Muscle of arm (tissue), 12 donors: ENCODE results near the gene BTBD7. TPM values are rescaled to one million over a fixed set of nuclear protein-coding genes. Genes with fewer than 3 reads are reported as not detected.

Experiments
- DNase-seq: peaks from one replicate; pipeline ENCODE4 v3.0.0-alpha.2; 2013
- polyA plus RNA-seq, 12 donors: library from polyadenylated mRNA; unstranded; fragments of 120-200 nt; gene quantifications; one replicate each; pipeline ENCODE4 v1.2.1, GENCODE V29; 2013; ENCODE audit not compliant: insufficient read length in 12 of 12

Gene BTBD7
- polyA plus RNA-seq, 12 donors: 18.7 to 32.9 (median 24.8) TPM; not detected in 1

DNA sequence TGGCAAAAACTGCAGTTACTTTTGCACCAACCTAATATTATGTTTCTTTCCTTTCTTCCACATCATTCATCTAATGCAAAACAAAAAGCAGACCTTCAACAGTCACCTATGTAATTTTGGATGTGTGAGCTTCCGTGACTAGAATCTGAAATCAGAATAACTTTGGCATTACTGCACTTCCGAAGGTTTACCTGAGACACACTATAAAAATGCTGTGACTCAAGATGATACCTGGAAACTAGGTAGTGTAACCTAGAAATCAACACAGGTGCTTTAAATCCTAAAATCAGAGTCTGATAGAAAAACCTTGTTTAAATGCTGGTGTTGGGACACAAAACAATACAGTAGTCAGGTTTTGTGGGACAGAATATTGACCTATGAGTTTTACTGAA lies 2.2 kb downstream of the BTBD7 start:
- no peak for DNase-seq

DNA sequence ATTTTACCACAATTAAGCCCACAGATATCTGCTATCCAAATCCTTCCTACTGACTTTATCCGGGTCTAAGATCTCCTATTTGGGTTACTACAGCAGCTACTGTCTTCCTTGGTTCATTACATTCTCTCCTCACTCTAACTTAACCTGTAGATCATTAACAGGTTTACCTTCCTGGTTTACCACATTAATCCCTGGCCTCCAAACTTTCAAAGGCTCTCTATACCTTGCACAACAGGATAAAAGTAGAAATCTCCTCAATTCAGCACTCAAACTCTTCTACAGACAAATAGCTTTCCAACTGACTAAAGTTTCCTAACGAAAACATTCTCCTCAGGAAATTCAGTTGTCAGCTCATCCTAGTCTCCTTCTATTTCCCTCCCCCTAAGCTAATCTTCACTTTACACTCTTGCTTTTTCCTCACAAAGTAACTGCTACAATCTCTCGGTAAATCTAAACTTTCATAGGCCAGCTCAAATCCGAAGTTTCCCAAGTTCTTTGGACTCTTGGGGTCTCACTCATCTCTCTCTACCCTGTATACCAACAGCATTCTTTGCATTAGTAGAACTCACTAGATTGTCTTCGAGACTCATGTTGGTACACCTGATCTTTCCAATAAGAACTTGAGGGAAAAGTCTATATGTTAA lies 2.7 kb downstream of the BTBD7 start:
- DNase-seq: no peak

DNA sequence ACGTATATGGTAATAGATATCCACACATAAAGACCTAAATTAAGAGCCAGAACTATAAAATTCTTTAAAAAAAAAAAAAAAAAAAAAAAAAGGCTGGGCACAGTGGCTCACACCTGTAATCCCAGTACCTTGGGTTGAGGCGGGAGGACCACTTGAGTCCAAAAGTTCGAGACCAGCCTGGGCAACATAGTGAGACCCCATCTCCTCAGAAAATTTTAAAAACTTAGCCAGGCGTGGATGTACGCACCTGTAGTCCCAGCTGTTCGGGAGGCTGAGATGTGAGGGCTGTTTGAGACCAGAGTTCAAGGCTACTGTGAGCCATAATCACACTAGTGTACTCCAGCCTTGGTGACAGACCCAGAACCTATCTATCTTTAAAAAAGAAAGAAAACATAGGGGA lies 4.3 kb downstream of the BTBD7 start:
- DNase-seq: no peak

DNA sequence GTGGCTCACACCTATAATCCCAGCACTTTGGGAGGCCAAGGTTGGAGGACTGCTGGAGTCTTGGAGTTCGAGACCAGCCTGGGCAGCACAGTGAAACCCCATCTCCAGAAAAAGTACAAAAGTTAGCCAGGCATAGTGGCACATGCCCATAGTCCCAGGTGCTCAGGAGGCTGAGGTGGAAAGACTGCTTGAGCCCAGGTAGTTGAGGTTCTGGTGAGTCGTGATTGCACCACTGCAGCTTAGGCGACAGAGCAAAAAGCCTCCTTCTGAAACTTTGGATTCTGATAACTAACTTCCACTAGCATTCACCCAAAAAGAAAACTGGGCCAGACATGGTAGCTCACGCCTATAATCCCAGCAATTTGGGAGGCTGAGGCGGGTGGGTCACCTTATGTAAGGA lies 6.6 kb downstream of the BTBD7 start:
- DNase-seq: no peak

DNA sequence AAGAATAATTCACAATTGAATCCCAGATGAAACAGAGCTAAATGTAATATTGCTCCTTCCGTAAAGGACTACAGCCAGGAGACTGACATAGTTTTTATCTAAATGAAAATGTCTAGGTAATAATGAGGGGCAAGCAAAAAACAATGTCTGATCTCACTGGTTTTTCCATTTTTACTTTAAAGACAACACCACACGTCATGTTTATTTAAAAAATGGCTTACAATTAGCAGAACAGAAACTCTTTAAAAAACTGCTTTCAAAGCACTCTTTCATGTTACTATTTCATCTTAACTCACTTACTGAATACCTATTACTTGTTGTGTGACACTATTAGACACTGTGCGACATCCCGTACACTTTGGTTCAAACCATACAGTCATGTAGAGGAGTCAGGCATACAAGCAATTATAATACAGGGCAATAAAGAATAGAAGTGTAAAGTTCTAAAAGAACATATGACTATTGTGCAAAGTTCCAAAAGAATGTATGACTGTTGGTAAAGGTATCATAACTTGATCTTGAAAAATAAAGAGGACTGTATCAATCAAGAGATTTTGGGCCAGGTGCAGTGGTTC lies 9.1 kb downstream of the BTBD7 start:
- no peak for DNase-seq

DNA sequence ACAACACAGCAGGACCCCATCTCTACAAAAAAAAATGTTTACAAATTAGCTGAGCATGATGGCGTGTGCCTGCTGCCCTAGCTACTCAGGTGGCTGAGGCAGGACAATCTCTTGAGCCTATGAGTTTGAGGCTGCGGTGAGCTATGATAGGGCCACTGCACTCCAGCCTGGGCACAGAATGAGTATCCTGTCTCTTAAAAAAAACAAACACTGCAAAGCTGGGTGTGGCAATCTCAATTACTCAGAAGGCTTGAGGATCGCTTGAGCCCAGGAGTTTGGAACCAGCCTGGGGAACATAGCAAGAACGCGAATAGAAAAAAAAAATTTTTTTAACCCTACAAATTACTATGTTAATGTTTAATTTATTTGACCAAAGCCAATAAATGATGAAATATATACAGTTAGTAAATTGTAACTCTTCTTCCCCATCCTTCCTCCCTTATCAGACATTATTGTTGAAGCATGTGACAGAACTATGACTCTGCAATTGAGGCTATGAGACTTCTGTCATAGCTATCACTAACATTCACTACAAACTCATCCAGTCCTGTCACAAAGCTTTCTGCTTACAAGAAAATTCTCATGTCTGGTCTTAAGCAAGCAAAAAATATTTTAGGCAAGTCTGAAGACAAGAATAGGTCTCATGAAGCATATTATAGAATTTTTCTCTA lies 9.8 kb downstream of the BTBD7 start:
- DNase-seq: no peak

DNA sequence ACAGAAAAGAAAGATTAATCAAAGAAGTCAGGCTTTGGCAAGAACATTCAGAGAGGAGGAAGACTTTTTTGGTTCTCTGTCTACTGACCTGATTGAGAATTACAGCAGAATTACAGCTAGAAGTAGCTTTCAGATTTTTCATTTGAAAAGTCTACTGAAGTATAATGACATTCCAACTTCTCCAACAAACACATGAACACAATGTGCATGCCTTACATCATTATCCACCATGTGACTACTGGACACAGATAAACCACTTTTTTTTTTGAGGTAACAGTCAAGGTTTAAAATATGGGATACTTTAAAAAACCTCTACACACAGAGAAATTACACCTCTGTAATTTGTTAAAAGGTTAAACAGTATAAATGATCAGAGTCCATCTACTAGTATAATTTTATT lies 12.3 kb downstream of the BTBD7 start:
- DNase-seq: no peak

DNA sequence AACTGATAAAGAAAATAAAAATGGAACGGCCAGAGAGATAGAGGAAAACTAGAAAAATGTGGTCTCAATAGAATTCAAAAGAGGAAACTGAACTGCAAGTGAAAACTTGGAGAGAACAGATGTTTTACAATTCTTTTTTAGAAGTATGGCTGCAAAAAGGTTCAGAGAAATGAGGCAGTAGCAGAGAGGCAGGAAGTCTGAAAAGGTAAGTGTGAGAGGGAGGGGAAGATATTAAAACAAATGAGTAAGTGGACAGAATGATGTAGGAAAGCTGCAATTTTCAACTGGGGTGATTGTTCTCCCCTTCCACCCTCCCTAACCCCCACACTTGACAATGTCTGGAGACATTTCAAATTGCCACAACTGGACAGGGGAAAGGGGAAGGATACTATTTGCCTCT lies 12.9 kb downstream of the BTBD7 start:
- no peak for DNase-seq

DNA sequence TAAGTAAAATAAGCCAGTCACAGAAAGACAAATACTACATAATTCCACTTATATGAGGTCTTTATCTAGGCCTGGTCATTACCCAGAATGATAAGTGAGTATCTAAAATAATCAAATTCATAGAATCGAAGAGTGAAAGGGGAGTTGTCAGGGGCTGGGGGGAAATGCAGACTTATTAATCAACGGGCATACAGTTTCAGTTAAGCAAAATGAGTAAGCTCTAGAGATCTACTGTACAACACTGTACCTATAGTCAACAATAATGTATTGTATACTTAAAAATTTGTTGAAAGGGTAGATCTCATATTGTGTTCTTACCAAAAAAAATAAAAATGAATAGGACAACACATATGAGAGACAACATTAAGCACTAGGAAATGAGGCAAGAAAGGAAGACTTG lies 13.3 kb downstream of the BTBD7 start:
- DNase-seq: no peak

DNA sequence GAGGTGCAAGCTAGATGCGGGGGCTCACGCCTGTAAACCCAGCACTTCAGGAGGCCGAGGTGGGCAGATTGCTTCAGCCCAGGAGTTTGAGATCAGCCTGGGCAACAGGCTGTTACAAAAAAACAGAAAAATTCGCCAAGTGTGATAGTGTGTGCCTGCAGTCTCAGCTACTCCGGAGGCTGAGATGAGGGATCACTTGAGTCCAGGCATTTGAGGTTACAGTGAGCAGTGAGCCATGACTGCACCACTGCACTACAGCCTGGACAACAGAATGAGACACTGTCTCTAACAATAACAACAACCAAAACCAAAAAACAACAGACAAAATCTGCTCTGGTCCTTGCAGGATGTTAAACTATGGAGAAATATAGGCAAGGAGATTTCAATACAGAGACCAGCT lies 13.9 kb downstream of the BTBD7 start:
- DNase-seq: no peak

DNA sequence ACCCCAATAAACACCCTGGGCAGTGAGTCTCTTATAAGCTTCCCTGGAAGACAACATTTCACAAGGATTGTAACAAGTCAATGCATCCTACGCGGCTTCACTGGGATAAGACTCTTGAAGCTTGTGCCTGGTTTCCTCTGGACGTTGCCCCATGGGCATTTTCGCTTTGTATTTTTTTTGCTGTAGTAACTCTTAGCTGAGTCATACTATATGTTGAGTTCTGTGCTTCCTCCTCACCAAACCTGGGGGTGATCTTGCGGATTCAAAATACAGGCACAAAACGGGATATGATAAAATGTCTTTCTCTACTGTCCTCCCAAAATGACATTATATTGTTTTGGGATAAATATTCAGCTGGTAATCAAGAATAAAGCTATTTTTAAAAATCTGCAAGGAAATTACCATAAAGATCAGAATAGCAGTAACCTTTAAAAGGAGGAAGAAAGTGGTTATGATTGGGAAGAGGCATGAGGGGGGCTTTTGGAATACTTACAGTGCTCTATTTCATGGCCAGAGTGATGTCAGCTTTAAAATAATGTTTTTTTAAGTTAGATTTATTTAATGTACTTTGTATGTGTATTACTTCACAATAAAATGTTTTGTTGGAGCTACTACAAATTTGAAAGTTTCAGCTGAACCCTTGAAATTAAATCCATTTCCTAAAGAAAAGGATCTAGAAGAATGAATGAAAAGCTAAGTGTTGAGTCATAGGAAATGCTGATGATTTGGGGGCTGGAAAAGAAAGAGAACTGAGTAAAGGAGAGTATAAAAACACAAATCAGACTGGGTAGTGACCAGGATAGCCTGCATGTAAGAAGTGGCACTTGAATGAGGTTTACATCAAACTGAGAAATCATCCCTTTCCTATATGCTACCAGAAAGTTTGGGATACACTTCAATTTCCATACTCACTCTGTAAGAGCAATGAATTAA lies 14.7 kb downstream of the BTBD7 start:
- DNase-seq: no peak

DNA sequence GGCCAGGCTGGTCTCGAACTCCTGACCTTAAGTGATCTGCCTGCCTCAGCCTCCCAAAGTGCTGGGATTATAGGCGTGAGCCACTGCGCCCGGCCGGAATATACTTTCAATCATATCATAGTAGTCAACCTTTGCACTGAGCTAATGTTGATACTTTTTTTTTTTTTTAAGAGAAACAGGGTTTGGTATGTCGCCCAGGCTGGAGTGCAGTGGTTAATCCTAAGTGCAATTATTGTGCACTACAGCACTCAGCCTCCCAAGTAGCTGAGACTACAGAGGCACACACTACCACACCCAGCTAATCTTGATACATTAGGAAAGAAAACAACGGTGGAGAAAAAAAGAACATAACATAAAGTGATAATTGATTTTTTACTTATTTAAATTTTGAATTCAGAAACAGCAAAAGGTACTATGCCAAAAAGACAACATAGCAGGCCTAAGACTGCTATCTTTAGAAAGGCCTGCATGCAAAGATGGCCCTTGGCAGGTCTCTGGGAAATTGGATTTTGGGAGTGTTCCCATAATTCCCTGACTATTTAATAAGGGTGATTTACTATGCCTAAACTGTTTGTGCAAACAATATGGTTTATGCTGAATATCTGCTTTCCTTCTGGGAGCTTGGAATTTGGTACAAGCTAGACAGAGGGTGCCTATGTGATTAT lies 15.5 kb downstream of the BTBD7 start:
- DNase-seq: no peak

DNA sequence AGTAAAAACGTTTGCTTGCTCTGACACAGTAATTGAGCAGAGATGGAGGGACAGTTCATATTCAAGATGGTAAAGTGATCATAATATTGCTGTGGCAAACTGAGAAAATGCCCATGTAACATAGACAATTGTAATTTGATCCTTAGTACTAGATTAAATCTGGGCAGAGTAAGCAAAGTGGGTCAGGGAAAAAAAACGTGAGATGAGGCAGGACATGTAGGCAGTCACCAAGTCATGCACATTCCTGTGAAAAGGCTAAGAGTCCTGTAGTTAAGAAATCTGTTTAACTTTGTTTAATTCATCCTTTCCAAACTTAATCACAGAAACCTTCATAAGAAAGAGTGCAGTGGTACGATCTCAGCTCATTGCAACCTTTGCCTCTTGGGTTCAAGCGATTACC lies 16.1 kb downstream of the BTBD7 start:
- no peak for DNase-seq

DNA sequence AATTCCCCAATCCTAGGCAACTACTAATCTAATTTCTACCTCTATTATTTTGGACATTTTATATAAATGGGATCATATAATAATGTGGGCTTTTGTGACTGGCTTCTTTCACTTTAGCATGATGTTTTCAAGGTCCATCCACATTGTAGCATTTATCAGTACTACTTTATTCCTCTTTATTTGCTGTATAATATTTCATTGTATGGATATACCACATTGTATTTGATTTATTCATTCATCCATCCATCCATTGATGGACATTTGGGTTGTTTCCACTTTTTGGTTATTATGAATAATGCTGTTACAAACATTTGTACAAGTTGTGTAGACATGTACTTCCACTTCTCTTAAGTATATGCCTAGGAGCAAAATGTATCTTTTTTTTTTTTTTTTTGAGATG lies 17.3 kb downstream of the BTBD7 start:
- DNase-seq: no peak

DNA sequence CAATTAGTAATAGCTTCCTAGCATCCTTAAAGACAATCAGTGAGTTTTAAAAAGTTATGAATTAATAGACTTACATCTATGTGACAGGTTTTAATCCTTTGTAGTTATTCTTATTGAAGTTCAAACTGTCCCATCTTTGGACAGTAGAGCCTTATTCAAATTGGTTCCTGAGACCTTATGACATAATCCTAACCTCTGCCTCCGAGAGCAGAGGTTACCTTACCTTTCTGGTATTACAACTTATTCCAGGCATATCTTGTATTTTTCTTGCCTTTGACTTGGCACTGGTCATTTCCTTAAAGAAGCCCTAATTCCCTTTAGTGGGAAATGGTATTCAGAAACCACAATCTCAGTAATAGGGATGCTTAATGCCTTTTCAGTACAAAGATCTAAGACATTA lies 21.8 kb downstream of the BTBD7 start:
- no peak for DNase-seq

DNA sequence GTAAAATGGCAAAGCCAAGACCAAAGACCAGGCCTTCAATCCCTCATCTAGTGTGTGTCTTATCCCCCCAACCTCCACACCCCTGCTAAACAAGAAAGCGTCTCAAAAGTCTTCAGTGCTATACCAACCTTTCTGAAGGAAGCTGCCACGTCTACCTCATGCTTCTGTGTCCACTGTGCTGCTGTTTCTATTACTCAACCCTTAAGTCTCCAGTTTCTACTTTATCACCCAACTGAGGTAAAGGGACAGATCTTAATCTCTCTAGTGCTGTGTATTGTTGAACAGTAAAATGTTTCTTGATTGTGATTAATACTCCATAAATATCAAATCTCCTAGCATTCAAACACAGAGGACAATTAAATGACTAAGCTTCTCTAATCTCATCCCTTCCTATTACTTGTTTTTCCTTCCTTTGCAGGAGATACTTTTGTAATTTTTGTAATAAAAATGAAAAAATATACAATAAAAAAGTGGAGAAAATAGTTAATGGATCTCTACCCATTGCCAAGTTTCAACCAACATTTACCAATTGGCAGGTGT lies 23.3 kb downstream of the BTBD7 start:
- DNase-seq: no peak

DNA sequence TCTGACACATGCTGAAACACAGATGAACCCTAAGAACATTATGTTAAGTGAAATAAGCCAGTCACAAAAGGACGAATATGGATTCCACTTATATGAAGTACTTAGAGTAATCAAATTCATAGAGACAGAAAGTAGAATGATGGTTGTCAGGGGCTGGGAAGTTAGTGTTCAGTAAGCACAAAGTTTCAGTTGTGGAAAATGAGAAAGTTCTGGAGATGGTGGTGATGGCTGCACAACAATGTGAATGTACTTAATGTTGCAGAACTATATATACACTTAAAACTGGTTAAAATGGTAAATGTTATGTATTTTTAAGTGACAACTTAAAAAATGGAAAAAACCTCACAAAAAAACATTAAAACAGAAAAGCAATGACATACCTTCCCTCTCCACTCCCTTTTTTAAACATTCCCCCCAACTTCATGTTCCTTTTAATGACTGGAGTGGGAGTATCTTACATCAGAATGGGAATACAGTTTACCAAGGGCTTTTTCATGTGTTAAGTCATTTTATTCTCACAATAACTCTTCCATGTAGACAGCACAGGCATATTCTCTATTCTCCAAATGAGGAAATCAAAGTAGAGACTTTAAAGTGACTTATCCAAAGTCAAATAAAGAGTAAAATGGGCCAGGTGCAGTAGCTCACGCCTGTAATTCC lies 24.0 kb downstream of the BTBD7 start:
- DNase-seq: no peak

DNA sequence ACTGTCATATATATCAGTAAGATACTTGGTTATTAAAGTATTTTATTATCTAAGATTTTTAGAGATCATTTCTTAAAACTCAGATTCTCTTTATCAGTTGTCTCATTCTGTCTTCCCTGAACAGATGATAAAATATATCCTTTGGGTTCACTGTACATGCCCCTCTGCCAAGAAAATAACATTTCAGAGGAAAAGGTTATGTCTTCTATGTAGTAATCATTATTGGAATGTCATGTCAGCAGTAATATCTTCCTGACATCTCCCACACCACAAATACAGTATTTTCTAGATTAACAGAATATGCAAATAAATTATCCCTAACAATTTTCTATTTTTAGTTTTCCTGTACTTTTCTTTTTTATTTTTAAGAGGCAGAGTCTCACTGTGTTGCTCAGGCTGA lies 26.0 kb downstream of the BTBD7 start:
- DNase-seq: no peak

DNA sequence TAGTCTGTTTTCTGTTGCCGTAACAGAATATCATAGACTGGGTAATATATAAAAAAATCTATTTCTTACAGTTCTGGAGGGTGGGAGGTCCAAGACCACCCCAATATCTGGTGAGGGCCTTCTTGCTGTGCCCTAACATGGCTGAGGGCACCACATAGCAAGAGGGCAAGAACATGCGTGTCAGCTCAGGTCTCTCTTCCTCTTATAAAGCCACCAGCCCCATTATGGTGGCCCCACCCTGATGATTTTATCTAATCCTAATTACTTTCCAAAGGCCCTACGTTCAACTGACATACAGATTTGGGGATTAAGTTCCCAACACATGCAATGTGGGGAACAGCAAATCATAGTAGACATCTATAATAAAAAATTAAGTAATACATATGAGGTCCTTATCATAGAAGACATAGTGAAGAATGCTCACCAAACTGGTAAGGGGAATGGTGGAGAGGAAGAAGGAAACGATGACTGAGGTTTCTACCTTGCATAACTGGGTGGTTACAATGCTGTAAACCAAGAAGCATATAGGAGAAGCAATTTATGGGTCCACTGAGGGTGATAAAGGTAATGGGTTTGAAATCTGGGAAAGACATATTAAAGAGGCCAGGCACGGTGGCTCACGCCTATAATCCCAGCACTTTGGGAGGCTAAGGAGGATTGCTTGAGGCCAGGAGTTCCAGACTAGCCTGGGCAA lies 27.0 kb downstream of the BTBD7 start:
- DNase-seq: no peak

DNA sequence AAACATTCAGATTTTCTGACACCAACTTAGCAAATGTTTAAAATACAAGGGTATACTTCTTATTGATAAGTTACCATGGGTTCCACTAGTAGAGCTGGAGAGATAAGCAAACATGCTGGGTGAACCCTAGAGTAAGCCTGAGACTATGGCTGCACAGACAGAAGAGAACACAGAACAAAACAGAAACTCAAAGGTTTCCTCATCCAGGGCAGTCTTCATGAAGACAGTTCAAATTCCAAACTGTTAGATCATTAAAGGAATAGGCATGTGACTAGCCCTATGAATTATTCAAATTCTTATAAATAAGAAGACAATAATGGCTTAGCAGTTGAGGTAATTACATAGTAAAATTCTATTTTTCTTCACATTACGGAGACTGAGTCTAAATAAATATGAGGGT lies 28.1 kb downstream of the BTBD7 start:
- DNase-seq: no peak

DNA sequence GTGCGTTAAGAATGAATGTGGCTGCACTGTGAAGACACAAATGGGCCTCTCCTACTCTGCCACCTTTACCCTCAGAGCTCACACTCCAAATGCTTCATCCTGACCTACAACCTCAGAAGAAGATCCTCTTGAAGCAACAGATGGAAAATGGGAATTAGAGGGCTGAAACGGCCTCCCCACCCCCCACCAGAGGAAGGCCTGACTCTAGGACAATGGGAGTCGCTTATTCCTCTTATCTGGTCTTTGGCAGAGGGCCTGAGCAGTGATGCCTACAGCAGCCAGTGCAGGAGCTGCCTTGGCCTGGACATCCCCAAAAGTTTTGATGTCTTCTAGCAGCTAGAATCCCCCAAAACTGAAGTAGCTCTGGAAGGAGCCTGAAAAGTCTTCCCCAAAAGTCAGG lies 29.2 kb downstream of the BTBD7 start:
- DNase-seq: no peak
